ENCODE measurements around the gene PSMG3.

The PSMG3 gene

GRCh38 chr7:1558181-1558811, 11.5 kb downstream of the PSMG3 start:
- no peak for DNase-seq (ENCODE audit: low read depth)

DNA sequence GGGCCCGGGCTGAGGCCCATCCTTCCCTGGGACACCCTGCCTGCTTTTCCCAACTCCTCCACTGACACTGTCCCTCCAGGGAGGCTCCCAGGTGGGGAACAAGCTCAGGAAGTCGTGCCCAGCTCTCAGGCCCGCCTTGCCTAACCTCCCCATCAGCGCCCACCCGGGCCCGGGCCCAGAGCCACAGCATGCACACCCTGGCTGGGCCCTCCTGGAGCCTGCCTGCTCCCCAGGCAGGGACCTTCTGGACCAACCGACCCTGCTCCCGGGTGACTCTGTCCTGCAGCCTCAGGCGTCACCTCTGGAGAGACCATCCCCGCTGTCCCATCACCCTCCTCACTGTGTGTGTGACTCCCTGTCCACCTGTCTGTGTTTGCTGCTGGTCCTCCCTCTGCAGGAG, 12.1 kb downstream of the PSMG3 start:
- no peak for DNase-seq (ENCODE audit: low read depth)

- DNase-seq (ENCODE audit: low read depth), result no peak
Observed at GRCh38 chr7:1557006-1557405, 12.8 kb downstream of the PSMG3 start.

GRCh38 chr7:1555813-1556543, 13.9 kb downstream of the PSMG3 start, which contains the start of gene TMEM184A:
TMEM184A (minus strand) TSS chr7:1556205; CDS start chr7:1555484, 721 bp downstream.
- no peak for DNase-seq (ENCODE audit: low read depth)

- no peak for DNase-seq (ENCODE audit: low read depth)
Observed at GRCh38 chr7:1555046-1555812, 14.6 kb downstream of the PSMG3 start.

DNA sequence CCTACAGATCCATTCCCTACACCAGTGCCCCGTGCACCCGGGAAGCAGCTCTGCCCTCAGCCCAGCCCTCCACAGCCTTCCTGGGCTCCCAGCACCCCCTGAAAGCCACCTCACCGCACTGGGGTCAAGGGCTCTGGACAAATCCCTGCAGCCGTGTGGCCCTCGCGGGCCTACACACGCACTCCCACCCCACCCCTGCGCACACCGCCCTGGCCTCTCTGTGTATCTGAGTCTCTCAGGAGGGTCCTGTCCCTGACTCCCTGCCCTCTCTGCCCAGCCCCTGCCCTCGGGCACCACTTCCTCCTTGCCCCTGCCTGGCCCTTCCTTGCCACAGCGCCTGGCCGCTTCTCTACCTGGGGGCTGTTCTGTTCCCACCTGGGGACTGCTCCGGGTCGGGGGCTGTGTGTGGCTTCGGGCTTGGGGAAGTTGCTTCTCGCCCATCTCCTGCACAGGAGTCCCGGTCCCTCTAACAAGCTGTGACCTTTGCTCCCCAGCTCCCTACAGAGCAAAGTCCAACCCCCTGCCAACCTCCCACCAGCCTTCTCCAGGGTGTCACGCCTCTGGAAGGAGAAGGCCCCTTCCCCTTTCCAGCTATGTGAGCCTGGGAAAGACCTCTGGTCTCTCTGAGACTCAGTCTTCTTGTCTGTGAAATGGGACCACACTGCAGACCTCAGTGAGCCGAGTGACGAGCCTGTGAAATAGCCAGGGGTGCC, 15.3 kb downstream of the PSMG3 start:
- no peak for DNase-seq (ENCODE audit: low read depth)

DNA sequence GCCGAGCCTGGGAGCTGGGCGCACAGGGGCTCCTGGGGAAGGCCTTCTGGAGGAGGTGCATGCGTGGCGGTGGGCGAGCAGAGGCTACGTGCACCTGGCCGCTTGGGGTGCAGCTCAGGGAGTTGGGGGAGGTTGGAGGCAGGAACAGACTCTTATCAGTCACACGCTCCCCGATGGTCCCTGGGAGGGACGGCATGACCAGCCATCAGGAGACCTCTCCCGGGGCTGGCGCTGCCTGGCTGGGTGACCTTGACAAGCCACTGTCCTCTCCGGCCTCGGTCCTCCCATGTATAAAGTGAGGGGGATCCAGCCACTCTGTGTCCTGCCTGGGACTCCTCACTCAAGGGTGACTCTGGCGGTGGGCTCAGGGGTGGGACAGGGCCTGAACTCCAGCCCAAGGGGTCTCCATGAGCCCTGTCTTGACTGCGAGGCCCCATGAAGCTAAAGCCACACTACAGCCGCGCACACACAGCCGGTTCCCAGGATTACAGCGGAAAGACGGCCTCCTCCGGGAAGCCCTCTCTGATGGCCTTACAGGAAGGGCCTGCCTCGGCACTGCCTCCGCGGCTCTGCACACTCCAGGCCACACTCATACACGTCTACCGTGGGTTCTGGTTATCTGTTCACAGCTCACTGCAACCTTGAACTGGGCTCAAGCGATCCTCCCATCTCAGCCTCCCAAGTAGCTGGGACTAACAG, 16.2 kb downstream of the PSMG3 start:
- no peak for DNase-seq (ENCODE audit: low read depth)

DNA sequence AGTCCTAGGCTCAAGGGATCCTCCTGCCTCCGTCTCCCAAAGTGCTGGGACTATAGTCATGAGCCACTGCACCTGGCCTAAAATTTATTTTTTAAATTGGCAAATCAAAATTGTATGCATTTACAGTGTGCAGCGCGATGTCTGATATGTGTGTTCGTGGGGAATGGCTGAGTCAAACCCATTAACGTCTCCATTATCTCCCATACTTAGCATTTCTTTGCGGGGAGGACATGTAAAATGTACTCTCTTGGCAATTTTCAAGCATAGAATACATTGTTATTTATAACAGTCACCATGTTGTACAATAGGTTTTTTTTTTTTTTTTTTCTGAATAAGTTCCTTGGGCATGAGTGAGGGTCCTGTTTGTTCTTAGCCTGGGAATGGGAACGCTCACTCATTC, 17.6 kb downstream of the PSMG3 start:
- no peak for DNase-seq (ENCODE audit: low read depth)

DNA sequence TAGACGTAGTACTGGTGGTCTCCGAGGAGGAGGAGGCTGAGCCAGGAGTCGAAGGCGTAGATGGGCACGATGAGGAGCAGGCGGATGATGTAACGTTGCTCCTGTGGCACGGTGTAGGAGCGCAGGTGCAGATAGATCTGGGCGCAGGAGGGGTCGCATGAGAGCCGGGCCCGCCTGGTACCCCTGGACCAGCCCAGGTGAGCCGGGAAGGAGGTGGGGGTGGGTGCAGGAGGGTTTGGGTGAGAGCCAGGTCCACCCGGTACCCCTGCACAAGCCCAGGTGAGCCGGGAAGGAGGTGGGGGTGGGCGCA, 19.0 kb downstream of the PSMG3 start:
- DNase-seq (ENCODE audit: low read depth), result no peak

DNA sequence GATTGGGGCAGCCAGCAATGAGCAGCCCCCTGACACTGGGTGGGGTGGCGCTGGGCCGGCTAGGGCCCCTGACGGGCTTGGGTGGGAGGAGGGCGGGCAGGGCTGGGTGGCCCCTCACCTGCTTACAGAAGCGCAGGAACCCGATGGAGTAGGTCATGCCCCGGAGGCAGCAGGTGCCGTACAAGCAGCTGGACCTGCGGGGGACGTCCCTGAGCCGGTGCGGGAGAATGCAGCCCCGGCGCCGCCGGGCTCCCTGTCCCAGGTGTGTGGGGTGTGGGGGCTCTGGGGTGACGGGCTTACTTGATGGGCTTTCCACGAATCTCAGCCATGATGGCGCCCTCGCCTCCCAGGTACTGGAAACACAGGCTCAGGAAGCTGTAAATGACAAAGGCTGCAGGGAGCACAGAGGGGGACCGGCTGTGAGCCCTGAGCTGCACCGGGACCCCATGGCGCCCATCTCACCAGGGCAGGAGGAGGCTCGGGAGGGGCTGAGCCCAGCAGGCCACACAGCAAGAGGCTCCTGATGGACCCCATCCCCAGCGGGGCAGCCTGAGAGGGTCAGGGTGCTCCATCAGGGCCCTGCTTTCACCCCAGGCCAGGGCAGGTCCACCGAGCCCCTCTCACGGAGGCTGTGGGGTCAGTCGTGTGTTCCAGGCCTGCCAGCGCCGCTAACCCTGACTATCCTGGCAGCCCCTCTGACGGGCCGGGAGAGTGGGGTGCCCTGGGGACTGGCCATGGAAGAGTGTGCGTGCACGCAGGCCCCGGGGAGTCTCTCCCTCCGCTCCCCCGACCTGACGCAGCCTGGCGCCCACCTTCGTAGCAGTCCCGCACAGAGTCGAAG, 19.6 kb downstream of the PSMG3 start:
- no peak for DNase-seq (ENCODE audit: low read depth)

DNA sequence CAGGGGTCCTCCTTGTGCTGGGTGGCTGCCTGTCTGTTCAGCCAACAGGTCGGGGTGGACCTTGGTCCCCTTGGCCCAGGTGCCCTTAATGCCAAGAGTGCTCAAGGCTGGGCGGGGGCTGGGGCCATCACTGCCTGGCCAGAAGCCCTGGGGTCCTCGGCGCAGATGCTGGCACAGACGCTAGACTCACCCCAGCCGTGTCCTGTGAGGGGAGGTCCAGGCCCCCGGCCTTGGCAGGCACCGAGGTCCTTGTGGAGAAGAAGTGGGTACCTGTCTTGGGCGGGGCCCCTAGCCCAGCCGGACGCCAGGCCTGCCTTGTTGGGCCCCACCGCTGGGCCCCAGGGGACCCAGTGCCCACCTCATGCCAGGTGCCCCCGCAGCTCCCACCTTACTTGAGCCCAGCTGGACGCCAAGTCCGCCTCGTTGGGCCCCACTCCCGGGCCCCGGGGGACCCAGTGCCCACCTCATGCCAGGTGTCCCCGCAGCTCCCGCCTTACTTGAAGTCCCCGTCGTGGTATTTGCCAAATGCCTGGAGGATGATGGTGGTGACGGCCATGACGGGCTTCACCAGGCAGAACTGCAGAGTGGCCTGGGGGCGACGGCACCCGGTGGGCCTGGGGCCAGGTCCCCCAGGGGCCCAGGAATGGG, 20.4 kb downstream of the PSMG3 start:
- no peak for DNase-seq (ENCODE audit: low read depth)

- DNase-seq (ENCODE audit: low read depth), result no peak
Observed at GRCh38 chr7:1548944-1549343, 20.9 kb downstream of the PSMG3 start.

DNA sequence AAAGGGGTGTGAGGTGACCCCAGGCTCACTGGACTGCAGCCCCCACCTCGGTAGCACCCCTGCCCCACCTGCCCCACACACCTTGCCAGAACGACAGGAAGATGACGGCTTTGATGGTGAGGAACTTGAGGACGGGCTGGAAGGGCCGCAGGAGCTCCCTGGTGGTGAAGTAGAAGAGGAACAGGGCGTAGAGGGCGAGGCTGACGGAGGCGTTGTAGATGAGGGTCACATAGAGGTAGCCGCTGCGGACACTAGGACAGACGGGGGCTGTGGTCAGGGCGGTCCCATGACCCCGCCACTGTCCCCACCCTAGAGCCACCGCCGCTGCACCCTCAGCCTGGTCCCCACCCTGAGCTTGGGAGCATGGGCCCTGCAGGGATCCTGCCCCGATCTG, 21.4 kb downstream of the PSMG3 start:
- DNase-seq (ENCODE audit: low read depth), result no peak

DNA sequence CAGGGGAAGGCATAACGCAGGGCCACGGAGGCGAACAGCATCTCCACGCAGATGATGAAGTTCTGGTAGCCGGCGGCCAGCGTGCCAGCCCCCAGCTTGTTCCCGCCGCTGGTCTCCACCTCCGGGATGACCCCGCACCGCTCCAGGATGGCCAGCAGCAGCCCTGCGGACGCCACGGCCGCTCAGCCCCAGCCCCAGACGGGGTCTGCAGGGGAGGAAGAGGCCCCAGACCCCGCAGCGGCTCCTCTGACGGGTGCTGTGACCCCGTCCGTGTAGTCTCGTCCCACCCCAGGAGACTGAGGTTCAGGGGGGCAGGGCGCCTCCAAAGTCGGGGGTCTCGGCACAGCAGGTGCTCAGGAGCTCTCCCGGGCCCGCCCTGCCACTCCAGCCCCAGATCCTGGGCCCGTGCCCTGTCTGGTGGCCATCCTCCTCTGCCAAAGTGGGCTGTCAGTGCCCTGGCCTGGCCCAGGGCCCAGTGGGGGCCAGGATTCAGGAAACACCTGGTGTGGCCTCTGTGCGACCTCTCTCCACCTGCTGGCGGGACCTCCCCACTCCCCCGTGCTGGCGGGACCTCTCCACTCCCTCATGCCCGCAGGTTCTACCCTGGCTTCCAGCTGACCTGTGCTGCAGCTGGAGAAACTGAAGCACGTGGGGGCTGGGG, 21.9 kb downstream of the PSMG3 start:
- DNase-seq (ENCODE audit: low read depth), result no peak

DNA sequence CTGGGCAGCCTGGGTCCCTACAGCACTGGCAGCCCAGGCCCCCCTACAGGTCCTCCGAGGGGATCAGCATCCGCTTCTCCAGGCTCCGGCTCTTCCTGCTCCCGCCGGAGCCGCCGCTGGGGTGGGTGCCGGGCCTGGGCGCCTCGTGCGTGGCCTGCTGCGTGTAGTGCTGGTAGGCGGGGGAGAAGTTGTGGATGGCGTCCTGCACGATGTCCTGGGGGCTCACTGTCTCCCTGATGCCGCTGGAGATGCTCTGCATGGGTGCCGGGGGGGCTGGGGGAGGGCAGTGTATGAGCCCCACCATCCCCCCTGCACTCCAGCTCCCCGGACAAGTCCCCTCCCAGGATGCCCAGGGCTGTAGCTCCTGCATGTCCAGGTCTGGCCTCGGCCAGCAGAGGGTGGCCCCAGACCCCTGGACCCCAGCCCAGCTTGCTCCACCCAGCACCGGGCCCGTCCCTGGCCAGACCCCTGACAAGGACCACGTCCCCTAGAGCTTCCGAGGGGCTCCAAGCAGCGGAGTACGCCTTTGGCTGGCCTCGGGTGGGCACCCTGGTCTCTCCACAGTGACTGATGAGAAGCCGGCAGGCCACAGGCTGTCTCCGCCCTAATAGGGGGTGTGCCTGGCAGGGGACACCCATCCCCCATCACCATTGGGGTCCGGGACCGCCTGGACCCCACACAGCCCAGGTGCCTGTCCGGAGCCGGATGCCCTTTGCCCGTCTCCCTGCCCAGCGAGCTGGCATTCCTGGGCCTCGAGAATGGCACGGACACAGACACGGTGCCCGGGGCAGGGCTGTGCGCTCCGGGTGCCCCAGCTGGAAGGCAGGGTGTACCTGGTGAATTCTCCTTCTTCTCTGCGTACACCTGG, 22.7 kb downstream of the PSMG3 start:
- DNase-seq (ENCODE audit: low read depth), result no peak

- no peak for DNase-seq (ENCODE audit: low read depth)
Observed at GRCh38 chr7:1546274-1546908, 23.4 kb downstream of the PSMG3 start.

GRCh38 chr7:1545417-1546246, 24.2 kb downstream of the PSMG3 start:
- DNase-seq (ENCODE audit: low read depth), result no peak

Measured in stimulated activated CD8-positive, alpha-beta memory T cell treated with anti-CD3 and anti-CD28 coated beads, Interleukin-12 subunit alpha, Interleukin-12 subunit beta, amount 100 ng/mL, for 1 hour (primary cell).